GM12892 (cell line): ENCODE data around the gene SIK3.
"Not testable (repeated sequence)": the region's sequence is repeated elsewhere in the genome, so short reads cannot be mapped to it uniquely, and the experiment has no call there.

Experiments used
- POLR2A ChIP-seq: IDR thresholded peaks from 2 replicates; pipeline ENCODE4 v1.6.1; 2011; ENCODE audit warnings: low read depth, low read length, control low read depth
- TAF1 ChIP-seq: IDR thresholded peaks from 2 replicates; pipeline ENCODE4 v1.6.1; 2011; ENCODE audit warnings: low read depth, mild to moderate bottlenecking, control low read depth, low read length, borderline replicate concordance

GRCh38 chr11:117112939-117113338, 14.7 kb upstream of the SIK3 start:
- TF ChIP-seq TAF1, POLR2A: not testable (repeated sequence)
